Measurements from ENCODE around the gene AQP1.

Gene AQP1

GRCh38 chr7:30867483-30867882 lies 44.2 kb upstream of the AQP1 start:
- TF ChIP-seq, protein P1, sequence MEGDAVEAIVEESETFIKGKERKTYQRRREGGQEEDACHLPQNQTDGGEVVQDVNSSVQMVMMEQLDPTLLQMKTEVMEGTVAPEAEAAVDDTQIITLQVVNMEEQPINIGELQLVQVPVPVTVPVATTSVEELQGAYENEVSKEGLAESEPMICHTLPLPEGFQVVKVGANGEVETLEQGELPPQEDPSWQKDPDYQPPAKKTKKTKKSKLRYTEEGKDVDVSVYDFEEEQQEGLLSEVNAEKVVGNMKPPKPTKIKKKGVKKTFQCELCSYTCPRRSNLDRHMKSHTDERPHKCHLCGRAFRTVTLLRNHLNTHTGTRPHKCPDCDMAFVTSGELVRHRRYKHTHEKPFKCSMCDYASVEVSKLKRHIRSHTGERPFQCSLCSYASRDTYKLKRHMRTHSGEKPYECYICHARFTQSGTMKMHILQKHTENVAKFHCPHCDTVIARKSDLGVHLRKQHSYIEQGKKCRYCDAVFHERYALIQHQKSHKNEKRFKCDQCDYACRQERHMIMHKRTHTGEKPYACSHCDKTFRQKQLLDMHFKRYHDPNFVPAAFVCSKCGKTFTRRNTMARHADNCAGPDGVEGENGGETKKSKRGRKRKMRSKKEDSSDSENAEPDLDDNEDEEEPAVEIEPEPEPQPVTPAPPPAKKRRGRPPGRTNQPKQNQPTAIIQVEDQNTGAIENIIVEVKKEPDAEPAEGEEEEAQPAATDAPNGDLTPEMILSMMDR (IDR thresholded peaks at IDR 0.05; ENCODE audit: low read depth, low read length) = no peak
- no peak for DNase-seq (ENCODE audit: extremely low read depth, low read depth)

- DNase-seq (ENCODE audit: extremely low read depth, low read depth) = no peak
- TF ChIP-seq, protein P1 (IDR thresholded peaks at IDR 0.05; ENCODE audit: low read depth, low read length) = no peak
Measured at GRCh38 chr7:30869794-30870611, 41.6 kb upstream of the AQP1 start.

DNA sequence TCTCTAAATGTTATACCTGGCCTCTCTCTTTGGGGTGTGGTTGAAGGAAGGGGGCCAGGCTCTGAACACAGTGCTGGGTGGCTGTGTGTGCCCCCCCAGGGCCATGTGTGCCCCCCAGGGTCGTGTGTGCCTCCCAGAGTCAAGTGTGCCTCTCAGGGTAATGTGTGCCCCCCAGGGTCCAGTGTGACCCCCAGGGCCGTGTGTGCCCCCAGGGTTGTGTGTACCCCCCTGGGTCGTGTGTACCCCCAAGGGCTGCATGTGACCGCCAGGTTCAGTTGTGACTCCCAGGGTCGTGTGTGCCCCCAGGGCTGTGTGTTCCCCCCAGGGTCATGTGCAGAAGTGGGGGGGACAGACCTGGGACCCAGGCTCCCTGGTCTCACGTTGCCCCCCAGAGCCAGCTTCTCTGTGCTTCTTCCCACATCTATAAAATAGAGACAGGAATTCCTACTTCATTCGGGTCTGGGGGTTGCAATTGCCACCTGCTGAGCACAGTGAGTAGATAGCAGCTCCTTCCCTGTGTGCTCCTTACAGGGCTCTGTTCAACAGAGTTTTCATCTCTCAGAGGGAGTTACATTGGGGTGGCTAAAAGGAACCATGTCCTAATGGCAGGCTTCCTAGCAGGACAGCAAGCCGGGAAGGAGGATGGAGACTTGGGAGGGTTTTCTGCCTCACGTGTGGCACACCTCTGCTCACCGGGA lies 40.7 kb upstream of the AQP1 start:
- no peak for DNase-seq (ENCODE audit: extremely low read depth, low read depth)
- TF ChIP-seq, protein P1 (IDR thresholded peaks at IDR 0.05; ENCODE audit: low read depth, low read length) = no peak

GRCh38 chr7:30871655-30872054 lies 40.0 kb upstream of the AQP1 start:
- TF ChIP-seq, protein P1 (IDR thresholded peaks at IDR 0.05; ENCODE audit: low read depth, low read length) = no peak
- no peak for DNase-seq (ENCODE audit: extremely low read depth, low read depth)

DNA sequence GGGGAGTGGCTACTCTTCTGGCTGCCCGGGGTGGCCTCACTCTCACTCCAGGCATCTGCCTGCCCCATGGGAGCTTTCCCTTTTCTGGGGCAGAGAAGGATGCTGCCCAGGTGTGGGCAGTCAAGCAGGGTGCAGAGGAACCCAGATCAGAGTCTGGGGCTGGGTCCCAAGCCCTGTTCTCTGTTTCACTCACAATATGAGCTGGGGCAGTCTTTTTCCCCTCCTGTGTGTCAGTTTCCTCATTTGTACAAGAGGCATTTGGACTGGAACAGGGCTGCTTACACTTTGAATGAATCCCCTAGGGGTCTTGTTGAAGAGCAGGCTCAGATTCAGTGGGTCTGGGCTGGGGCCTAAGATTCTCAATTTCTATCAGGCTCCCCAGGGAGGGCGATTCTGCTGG lies 38.4 kb upstream of the AQP1 start:
- no peak for DNase-seq (ENCODE audit: extremely low read depth, low read depth)
- TF ChIP-seq, protein P1 (IDR thresholded peaks at IDR 0.05; ENCODE audit: low read depth, low read length) = no peak

GRCh38 chr7:30873656-30874055 lies 38.0 kb upstream of the AQP1 start:
- TF ChIP-seq, protein P1 (IDR thresholded peaks at IDR 0.05; ENCODE audit: low read depth, low read length) = no peak
- no peak for DNase-seq (ENCODE audit: extremely low read depth, low read depth)

DNA sequence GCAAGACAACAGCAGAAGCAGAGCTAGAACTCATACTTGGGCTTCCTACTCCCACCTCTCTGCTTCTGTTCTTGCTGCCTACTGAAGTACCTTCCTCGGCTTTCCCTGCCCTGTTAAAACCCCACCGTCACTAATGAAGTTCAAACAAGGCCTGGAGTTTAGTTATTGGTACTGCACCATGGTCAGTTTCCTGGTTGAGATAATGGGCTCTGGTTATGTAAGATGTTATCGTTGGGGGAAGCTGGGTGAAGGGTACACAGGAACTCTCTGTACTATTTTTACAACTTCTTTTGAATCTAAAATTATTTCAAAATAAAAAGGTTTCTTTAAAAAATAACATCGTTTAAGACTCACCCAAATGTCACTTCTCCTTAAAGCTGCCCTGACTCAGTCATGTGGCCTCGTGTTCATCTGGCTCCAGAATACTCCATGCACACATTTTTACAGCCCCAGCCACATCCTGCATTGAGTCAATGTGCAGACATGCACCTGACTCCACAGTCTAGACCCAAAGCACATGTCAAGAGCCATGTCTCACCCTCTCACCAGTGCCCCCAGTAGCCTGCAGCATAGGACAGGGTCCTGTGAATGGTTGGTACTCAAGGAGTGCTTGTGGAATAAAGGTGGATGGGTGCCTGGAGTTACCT lies 36.9 kb upstream of the AQP1 start:
- no peak for DNase-seq (ENCODE audit: extremely low read depth, low read depth)
- TF ChIP-seq, protein P1 (IDR thresholded peaks at IDR 0.05; ENCODE audit: low read depth, low read length) = no peak

All from AG09319 (cell line).